Measurements from ENCODE around the gene KRT10. TPM values are rescaled to one million over a fixed set of nuclear protein-coding genes. Genes with fewer than 3 reads are reported as not detected.

Gene KRT10
- total RNA-seq, 1 experiment from 2014 or later = 28.4 TPM

- H3K18ac ChIP-seq (ENCODE audit: insufficient read length, low read depth, low read length) = no peak overlapping the region
- no peak overlapping the region for H4K91ac ChIP-seq (ENCODE audit: insufficient read length, low read depth, low read length)
- no CpG with 5 or more reads among the region's 6 CpGs for WGBS (ENCODE audit: extremely low coverage, insufficient read length, low lambda C conversion rate)
- H3K4me3 Mint-ChIP-seq = no peak overlapping the region
- no peak for TF ChIP-seq CTCF (conservative IDR thresholded peaks at IDR 0.05)
- no peak overlapping the region for H3K4ac ChIP-seq (ENCODE audit: low read depth, low read length)
- no peaks in the 10 kb centered on the region for H3K79me1 ChIP-seq (ENCODE audit: insufficient read depth, low read depth, low read length, poor library complexity, severe bottlenecking)
- no peaks in the 10 kb centered on the region for H3K4me1 Mint-ChIP-seq
- H3K23me2 ChIP-seq (ENCODE audit: insufficient read length, low read depth, low read length, poor library complexity, severe bottlenecking) = no peaks in the 10 kb centered on the region
- no peaks in the 10 kb centered on the region for H4K20me1 ChIP-seq (ENCODE audit: control insufficient read depth, insufficient read depth, insufficient read length)
- no peaks in the 10 kb centered on the region for H3K36me3 Mint-ChIP-seq (ENCODE audit: insufficient read depth in 1 of 3, low read depth in 3 of 3)
- no peaks in the 10 kb centered on the region for H3K79me2 ChIP-seq (ENCODE audit: insufficient read depth, low read length)
- H3K27me3 Mint-ChIP-seq (ENCODE audit: low read depth) = peaks cover 98% of the 10 kb centered on the region
- no peak overlapping the region for H3K27ac Mint-ChIP-seq
- no peak overlapping the region for H2BK5ac ChIP-seq (ENCODE audit: insufficient read length, low read length)
- no peak overlapping the region for H2BK15ac ChIP-seq (ENCODE audit: low read depth, low read length)
- H3K56ac ChIP-seq (ENCODE audit: insufficient read length, low read depth, low read length) = no peak overlapping the region
- no peak overlapping the region for H3K9ac ChIP-seq (ENCODE audit: extremely low read depth, insufficient read length, low read length)
- H3K4me1 ChIP-seq (ENCODE audit: insufficient read depth, low read length) = no peaks in the 10 kb centered on the region
- H3K9me3 ChIP-seq (ENCODE audit: control insufficient read depth, low read depth, low read length) = no peaks in the 10 kb centered on the region
- no peak overlapping the region for H3K27ac ChIP-seq (ENCODE audit: insufficient read length, low read depth, low read length)
- H2BK120ac ChIP-seq (ENCODE audit: low read depth, low read length, poor library complexity, severe bottlenecking) = no peak overlapping the region
- H3T11ph ChIP-seq (ENCODE audit: low read length) = no peak overlapping the region
- no peak overlapping the region for H2AK5ac ChIP-seq (ENCODE audit: insufficient read length, low read length)
- H4K8ac ChIP-seq (replicated peaks; ENCODE audit: insufficient read length, low read depth, low read length) = no peak overlapping the region
- H2BK12ac ChIP-seq (ENCODE audit: insufficient read length, low read depth, low read length) = no peak overlapping the region
- no peak overlapping the region for H3K23ac ChIP-seq (ENCODE audit: insufficient read length, low read depth, low read length)
- H4K5ac ChIP-seq (ENCODE audit: insufficient read length, low read depth, low read length) = no peak overlapping the region
- peaks cover 1% of the 10 kb centered on the region; the same call in 1 of the 2 replicates for H3K27me3 ChIP-seq (ENCODE audit: insufficient read depth, low read length)
- no peak overlapping the region for H3K14ac ChIP-seq (ENCODE audit: insufficient read depth, low read length)
- no peak overlapping the region for H2BK20ac ChIP-seq (ENCODE audit: low read depth, low read length, poor library complexity, severe bottlenecking)
- no peak for DNase-seq
- H3K9me3 Mint-ChIP-seq = no peaks in the 10 kb centered on the region
- no peak overlapping the region for H2AFZ ChIP-seq (ENCODE audit: low read length)
- H3K4me2 ChIP-seq (ENCODE audit: insufficient read depth, insufficient read length, low read length) = no peak overlapping the region
Observed at GRCh38 chr17:40810494-40810893, 11.9 kb downstream of the KRT10 start.

Measured in H9 (cell line).